Stomach smooth muscle (tissue), 2 donors: ENCODE measurements around the gene LMOD3.
A peak's percentile ranks its signal among the peaks of the same experiment; 100 is the strongest.

Experiments
- H3K27ac ChIP-seq: one replicate; pipeline ENCODE4 v1.7.0; 2013; ENCODE audit warnings: mild to moderate bottlenecking, low read length, inconsistent platforms
- H3K27me3 ChIP-seq, 2 donors: one replicate each; pipeline ENCODE4 v1.7.0; 2013; ENCODE audit warnings: low read length in 2 of 2; ENCODE audit not compliant: insufficient read depth in 2 of 2, control insufficient read depth in 1 of 2
- H3K36me3 ChIP-seq, 2 donors: one replicate each; pipeline ENCODE4 v1.7.0; 2013; ENCODE audit warnings: low read length in 2 of 2; ENCODE audit not compliant: control insufficient read depth in 2 of 2, insufficient read depth in 2 of 2
- H3K4me1 ChIP-seq: one replicate; pipeline ENCODE4 v1.7.0; 2013; ENCODE audit warnings: low read length; ENCODE audit not compliant: control insufficient read depth, insufficient read depth
- H3K4me3 ChIP-seq, 2 donors: one replicate each; pipeline ENCODE4 v1.7.0; 2013; ENCODE audit warnings: low read length in 2 of 2
- H3K9ac ChIP-seq, 2 donors: one replicate each; pipeline ENCODE4 v1.7.0; 2013; ENCODE audit warnings: low read length in 2 of 2, mild to moderate bottlenecking in 1 of 2
- H3K9me3 ChIP-seq, 2 donors: one replicate each; pipeline ENCODE4 v1.7.0; 2013; ENCODE audit warnings: low read length in 2 of 2; ENCODE audit not compliant: control insufficient read depth in 2 of 2
- donor health status: healthy.
- donor health status: Pancreatic carcinoma.

Gene LMOD3

GRCh38 chr3:69110941-69111546 lies 11.4 kb downstream of the LMOD3 start:
- Histone ChIP-seq H3K4me3 (no peak overlapping the region), H3K9ac (no peak overlapping the region), H3K27me3 (no peaks in the 10 kb centered on the region), H3K27ac (no peak overlapping the region), H3K4me1 (no peaks in the 10 kb centered on the region), H3K36me3 (no peaks in the 10 kb centered on the region), H3K9me3 (no peaks in the 10 kb centered on the region)

- Histone ChIP-seq H3K27me3 (no peaks in the 10 kb centered on the region), H3K27ac (no peak overlapping the region), H3K9me3 (no peaks in the 10 kb centered on the region)
Measured at GRCh38 chr3:69108811-69109210, 13.6 kb downstream of the LMOD3 start.

GRCh38 chr3:69107841-69108240 lies 14.6 kb downstream of the LMOD3 start:
- Histone ChIP-seq H3K4me1 (no peaks in the 10 kb centered on the region), H3K9me3 (no peaks in the 10 kb centered on the region), H3K4me3 (no peak overlapping the region), H3K9ac (no peak overlapping the region), H3K27ac (no peak overlapping the region), H3K27me3 (no peaks in the 10 kb centered on the region), H3K36me3 (peaks cover 8 to 18% of the 10 kb centered on the region in 2 donors)

More at GRCh38 chr3:69108811-69109210, 13.6 kb downstream of the LMOD3 start:
- Histone ChIP-seq H3K4me3 (no peak overlapping the region), H3K36me3 (peaks cover 6 to 8% of the 10 kb centered on the region in 2 donors), H3K9ac (no peak overlapping the region), H3K4me1 (no peaks in the 10 kb centered on the region)

GRCh38 chr3:69105320-69105719 lies 17.1 kb downstream of the LMOD3 start:
- no peaks in the 10 kb centered on the region for H3K27me3 ChIP-seq
- no peaks in the 10 kb centered on the region for H3K9me3 ChIP-seq
- peaks cover under 1% of the 10 kb centered on the region for H3K4me1 ChIP-seq
- peaks cover 15 to 26% of the 10 kb centered on the region in 2 donors for H3K36me3 ChIP-seq
- no peak overlapping the region for H3K27ac ChIP-seq
- no peak overlapping the region for H3K9ac ChIP-seq
- H3K4me3 ChIP-seq, result no peak overlapping the region

- Histone ChIP-seq H3K27me3 (no peaks in the 10 kb centered on the region), H3K36me3 (peaks cover 17 to 26% of the 10 kb centered on the region in 2 donors), H3K4me1 (peaks cover 3% of the 10 kb centered on the region), H3K9me3 (no peaks in the 10 kb centered on the region), H3K9ac (no peak overlapping the region), H3K4me3 (no peak overlapping the region), H3K27ac (no peak overlapping the region)
Measured at GRCh38 chr3:69104586-69104985, 17.8 kb downstream of the LMOD3 start.

- Histone ChIP-seq H3K27ac (no peak overlapping the region), H3K4me3 (no peak overlapping the region), H3K27me3 (no peaks in the 10 kb centered on the region), H3K36me3 (peaks cover 17 to 26% of the 10 kb centered on the region in 2 donors), H3K4me1 (peaks cover 3% of the 10 kb centered on the region), H3K9me3 (no peaks in the 10 kb centered on the region), H3K9ac (no peak overlapping the region)
Measured at GRCh38 chr3:69103123-69103522, 19.3 kb downstream of the LMOD3 start.

- H3K36me3 ChIP-seq, result peaks cover 17 to 26% of the 10 kb centered on the region in 2 donors
- H3K27me3 ChIP-seq, result no peaks in the 10 kb centered on the region
- H3K9ac ChIP-seq, result no peak overlapping the region
- no peaks in the 10 kb centered on the region for H3K9me3 ChIP-seq
- no peak overlapping the region for H3K27ac ChIP-seq
- H3K4me3 ChIP-seq, result no peak overlapping the region
- peaks cover 3% of the 10 kb centered on the region for H3K4me1 ChIP-seq
Measured at GRCh38 chr3:69102384-69102783, 20.0 kb downstream of the LMOD3 start.

GRCh38 chr3:69099576-69099975 lies 22.8 kb downstream of the LMOD3 start:
- no peaks in the 10 kb centered on the region for H3K27me3 ChIP-seq
- no peak overlapping the region for H3K9ac ChIP-seq
- H3K9me3 ChIP-seq, result no peaks in the 10 kb centered on the region
- H3K4me3 ChIP-seq, result no peak overlapping the region
- H3K36me3 ChIP-seq, result peaks cover 18 to 26% of the 10 kb centered on the region in 2 donors
- no peak overlapping the region for H3K27ac ChIP-seq
- peaks cover 15% of the 10 kb centered on the region for H3K4me1 ChIP-seq

GRCh38 chr3:69097407-69098086 lies 24.8 kb downstream of the LMOD3 start:
- no peaks in the 10 kb centered on the region for H3K27me3 ChIP-seq
- peaks cover 34% of the 10 kb centered on the region for H3K4me1 ChIP-seq
- H3K36me3 ChIP-seq, result peaks cover 5 to 10% of the 10 kb centered on the region in 2 donors
- no peaks in the 10 kb centered on the region for H3K9me3 ChIP-seq
- no peak overlapping the region for H3K4me3 ChIP-seq
- peak overlapping the region; percentile 18 for H3K27ac ChIP-seq
- H3K9ac ChIP-seq, result no peak overlapping the region

- Histone ChIP-seq H3K4me1 (peaks cover 42% of the 10 kb centered on the region), H3K27me3 (no peaks in the 10 kb centered on the region), H3K9ac (no peak overlapping the region), H3K4me3 (no peak overlapping the region), H3K27ac (peak overlapping the region; percentile 58), H3K9me3 (no peaks in the 10 kb centered on the region), H3K36me3 (peaks cover 0 to 4% of the 10 kb centered on the region in 2 donors)
Measured at GRCh38 chr3:69096299-69096698, 26.1 kb downstream of the LMOD3 start.

GRCh38 chr3:69095636-69096035 lies 26.8 kb downstream of the LMOD3 start:
- peaks cover 47% of the 10 kb centered on the region for H3K4me1 ChIP-seq

More at GRCh38 chr3:69095636-69096035, 26.8 kb downstream of the LMOD3 start:
- Histone ChIP-seq H3K27ac (peak overlapping the region; percentile 58), H3K4me3 (no peak overlapping the region), H3K9ac (no peak overlapping the region), H3K36me3 (peaks cover 0 to 4% of the 10 kb centered on the region in 2 donors), H3K27me3 (no peaks in the 10 kb centered on the region), H3K9me3 (no peaks in the 10 kb centered on the region)
